Esophagus squamous epithelium (tissue), 5 donors: Measurements from ENCODE around the gene ESRRB. TPM values are rescaled to one million over a fixed set of nuclear protein-coding genes. Genes with fewer than 3 reads are reported as not detected.

Experiments used
- DNase-seq: peaks from one replicate; lab custom pipeline; 2025; lab: John Stamatoyannopoulos, UW
- H3K27ac ChIP-seq, 4 donors: fragments of 200-600 bp; sonication (generic); one replicate each; pipeline ENCODE4 v1.5.1; 2016 to 2019; ENCODE audit warnings: mild to moderate bottlenecking in 1 of 4
- H3K27me3 ChIP-seq, 4 donors: fragments of 200-600 bp; sonication (generic); 1 replicate in 3 of 4; 2 replicates in 1 of 4; pipeline versions ENCODE4 v1.5.1 to v1.6.0; 2017 to 2021; ENCODE audit warnings: antibody characterized with exemption in 1 of 4
- H3K36me3 ChIP-seq, 3 donors: fragments of 200-600 bp; sonication (generic); one replicate each; pipeline ENCODE4 v1.5.1; 2016 to 2019
- H3K4me1 ChIP-seq, 3 donors: fragments of 200-600 bp; sonication (generic); one replicate each; pipeline ENCODE4 v1.5.1; 2017 to 2019
- H3K4me3 ChIP-seq, 4 donors: fragments of 200-600 bp; sonication (generic); 1 replicate in 3 of 4; 2 replicates in 1 of 4; pipeline ENCODE4 v1.5.1; 2016 to 2019; ENCODE audit warnings: mild to moderate bottlenecking in 2 of 4, moderate library complexity in 1 of 4
- H3K9me3 ChIP-seq, 3 donors: fragments of 200-600 bp; sonication (generic); one replicate each; pipeline ENCODE4 v1.5.1; 2016 to 2019
- POLR2A ChIP-seq, 4 donors: fragments of 450-650 bp; IDR thresholded peaks; one replicate each; pipeline ENCODE4 v1.6.1; 2017; ENCODE audit warnings: antibody characterized with exemption in 4 of 4, mild to moderate bottlenecking in 4 of 4, moderate library complexity in 3 of 4
- WGBS, 2 donors: methylation state at CpG; one replicate each; pipeline ENCODE4 v1.1.5; 2018; 5-methylcytosine and 5-hydroxymethylcytosine counted together
- intact Hi-C: fragments of 100-400 bp; cut with DNase I; formaldehyde crosslinking; loops from one replicate; pipeline ENCODE4 v1.15.0; 2022
- total RNA-seq, 4 donors: library from RNA; depleted of rRNA; stranded (reverse); fragments of >200 nt; gene quantifications; one replicate each; pipeline ENCODE4 v1.1.0, GENCODE V29; 2016
- TF ChIP-seq, protein P1 (sequence below), 6 experiments: fragments of 450-650 bp in 4 of 6; fragments of 200-600 bp in 2 of 6; sonication (generic) in 2 of 6; IDR thresholded peaks; one replicate each; pipeline ENCODE4 v1.5.1; 2016 to 2019; ENCODE audit warnings: antibody characterized with exemption in 6 of 6, mild to moderate bottlenecking in 4 of 6, moderate library complexity in 4 of 6
- donor health status: DM: yes; HTN: yes; CAD: no.

Gene ESRRB
- total RNA-seq, 4 donors from 2014 or later, result not detected

DNA sequence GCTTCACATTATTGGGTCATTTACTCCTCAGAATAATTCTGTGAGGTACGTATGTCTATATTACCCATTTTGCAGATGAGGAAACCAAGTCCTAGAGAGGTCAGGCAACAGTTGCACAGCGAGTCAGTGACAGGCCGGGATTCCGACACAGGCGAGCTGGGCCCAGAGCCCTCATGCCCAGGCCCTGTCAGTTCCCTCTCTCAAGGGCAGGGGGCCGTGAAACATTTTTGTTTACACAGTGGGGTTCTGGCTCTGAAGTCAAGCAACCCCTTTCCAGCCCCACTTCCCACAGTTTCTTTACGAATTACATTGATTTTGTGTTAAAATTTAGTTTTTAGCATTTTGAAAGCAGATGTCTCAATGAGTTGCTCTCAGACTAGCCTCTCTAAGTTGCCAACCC lies 46.7 kb downstream of the ESRRB start:
- Histone ChIP-seq H3K27ac (no peak overlapping the region), H3K9me3 (no peaks in the 10 kb centered on the region), H3K4me3 (no peak overlapping the region), H3K27me3 (peaks cover 0 to 4% (median 0%) of the 10 kb centered on the region in 4 donors), H3K4me1 (no peaks in the 10 kb centered on the region), H3K36me3 (no peaks in the 10 kb centered on the region)
- no peak for DNase-seq
- 77 to 89% methylated on average over 7 of the region's 7 CpGs for WGBS, 2 donors
- intact Hi-C loops, result no loop called here
- TF ChIP-seq, protein P1, sequence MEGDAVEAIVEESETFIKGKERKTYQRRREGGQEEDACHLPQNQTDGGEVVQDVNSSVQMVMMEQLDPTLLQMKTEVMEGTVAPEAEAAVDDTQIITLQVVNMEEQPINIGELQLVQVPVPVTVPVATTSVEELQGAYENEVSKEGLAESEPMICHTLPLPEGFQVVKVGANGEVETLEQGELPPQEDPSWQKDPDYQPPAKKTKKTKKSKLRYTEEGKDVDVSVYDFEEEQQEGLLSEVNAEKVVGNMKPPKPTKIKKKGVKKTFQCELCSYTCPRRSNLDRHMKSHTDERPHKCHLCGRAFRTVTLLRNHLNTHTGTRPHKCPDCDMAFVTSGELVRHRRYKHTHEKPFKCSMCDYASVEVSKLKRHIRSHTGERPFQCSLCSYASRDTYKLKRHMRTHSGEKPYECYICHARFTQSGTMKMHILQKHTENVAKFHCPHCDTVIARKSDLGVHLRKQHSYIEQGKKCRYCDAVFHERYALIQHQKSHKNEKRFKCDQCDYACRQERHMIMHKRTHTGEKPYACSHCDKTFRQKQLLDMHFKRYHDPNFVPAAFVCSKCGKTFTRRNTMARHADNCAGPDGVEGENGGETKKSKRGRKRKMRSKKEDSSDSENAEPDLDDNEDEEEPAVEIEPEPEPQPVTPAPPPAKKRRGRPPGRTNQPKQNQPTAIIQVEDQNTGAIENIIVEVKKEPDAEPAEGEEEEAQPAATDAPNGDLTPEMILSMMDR (IDR thresholded peaks at IDR 0.05), result no peak
- TF ChIP-seq POLR2A (IDR thresholded peaks at IDR 0.05), result no peak

DNA sequence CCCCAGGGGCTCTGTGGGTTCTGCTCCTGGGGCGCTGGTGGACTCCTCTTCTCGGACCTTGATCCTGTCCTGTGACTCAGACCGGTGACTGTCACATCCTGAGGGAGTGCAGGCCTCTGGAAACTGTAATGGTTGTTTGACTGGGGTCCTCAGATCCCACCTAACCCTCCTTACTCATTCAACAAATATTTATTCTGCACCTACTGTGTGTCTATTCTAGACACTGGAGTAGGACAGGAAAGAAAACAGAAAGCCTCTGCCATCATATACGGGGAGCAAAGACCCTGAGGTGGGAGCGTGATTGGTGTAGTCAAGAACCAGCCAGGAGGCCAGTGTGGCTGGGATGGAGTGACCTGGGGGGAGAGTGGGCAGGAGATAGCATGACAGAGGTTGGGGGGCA lies 47.6 kb downstream of the ESRRB start:
- H3K36me3 ChIP-seq, result no peaks in the 10 kb centered on the region
- 70 to 83% methylated on average over 3 to 4 of the region's 5 CpGs for WGBS, 2 donors
- no peak for DNase-seq
- no peak overlapping the region for H3K27ac ChIP-seq
- peaks cover 0 to 4% (median 0%) of the 10 kb centered on the region in 4 donors for H3K27me3 ChIP-seq
- no peaks in the 10 kb centered on the region for H3K4me1 ChIP-seq
- no peaks in the 10 kb centered on the region for H3K9me3 ChIP-seq
- no peak for TF ChIP-seq POLR2A (IDR thresholded peaks at IDR 0.05)
- TF ChIP-seq, protein P1 (IDR thresholded peaks at IDR 0.05), result no peak
- intact Hi-C loops, result no loop called here
- no peak overlapping the region for H3K4me3 ChIP-seq

DNA sequence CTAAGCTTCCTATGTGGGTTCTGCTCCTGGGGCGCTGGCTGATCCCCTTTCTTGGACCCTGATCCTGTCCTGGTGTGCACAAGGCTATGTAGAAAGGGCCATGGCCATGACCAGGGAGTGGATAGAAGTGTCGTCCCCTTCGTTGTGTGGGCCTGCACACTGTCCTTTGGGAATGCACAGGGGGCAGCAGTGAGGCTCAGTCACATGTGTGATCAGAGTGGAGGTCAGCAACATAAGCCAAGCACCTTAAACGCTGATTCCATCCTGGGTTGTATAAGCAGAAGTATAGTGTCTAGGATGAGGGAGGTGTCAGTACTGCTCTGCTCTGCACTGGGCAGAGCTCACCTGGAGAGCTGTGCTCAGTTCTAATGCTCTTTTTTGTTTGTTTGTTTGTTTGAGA lies 48.4 kb downstream of the ESRRB start:
- Histone ChIP-seq H3K27ac (no peak overlapping the region), H3K4me1 (no peaks in the 10 kb centered on the region), H3K4me3 (no peak overlapping the region), H3K9me3 (no peaks in the 10 kb centered on the region), H3K27me3 (peaks cover 0 to 4% (median 0%) of the 10 kb centered on the region in 4 donors), H3K36me3 (no peaks in the 10 kb centered on the region)
- 50 to 84% methylated on average over 1 to 2 of the region's 4 CpGs for WGBS, 2 donors
- intact Hi-C loops, result no loop called here
- no peak for TF ChIP-seq POLR2A (IDR thresholded peaks at IDR 0.05)
- DNase-seq, result no peak

- Histone ChIP-seq H3K4me1 (no peaks in the 10 kb centered on the region), H3K4me3 (no peak overlapping the region), H3K27me3 (peaks cover 0 to 4% (median 0%) of the 10 kb centered on the region in 4 donors), H3K9me3 (no peaks in the 10 kb centered on the region), H3K36me3 (no peaks in the 10 kb centered on the region), H3K27ac (no peak overlapping the region)
- no peak for DNase-seq
- intact Hi-C loops, result no loop called here
- WGBS, 2 donors, result 86 to 100% methylated on average over 1 of the region's 1 CpG
- TF ChIP-seq, protein P1 (IDR thresholded peaks at IDR 0.05), result no peak
- no peak for TF ChIP-seq POLR2A (IDR thresholded peaks at IDR 0.05)
Observed at GRCh38 chr14:76426161-76426696, 50.3 kb downstream of the ESRRB start.

DNA sequence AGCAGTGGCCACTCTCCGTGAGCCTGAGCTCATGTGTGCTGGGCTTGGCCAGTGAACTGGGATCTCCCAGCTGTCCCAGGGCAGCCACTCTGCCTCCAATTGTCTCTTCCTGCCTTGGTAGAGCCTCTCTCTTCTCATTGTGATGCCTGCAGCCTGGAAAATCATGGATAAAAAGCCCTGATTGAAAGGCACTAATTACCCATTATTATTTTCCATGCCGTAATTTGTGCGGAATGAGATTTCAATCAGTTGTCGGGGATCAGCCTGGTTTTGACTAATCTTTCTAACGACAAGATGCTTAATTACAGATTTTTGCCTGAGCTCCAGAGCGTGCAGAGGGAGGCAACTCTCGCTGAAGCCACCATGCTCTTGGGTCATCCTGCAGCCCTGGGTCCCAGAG lies 52.7 kb downstream of the ESRRB start:
- Histone ChIP-seq H3K27me3 (peaks cover 0 to 11% (median 0%) of the 10 kb centered on the region in 4 donors), H3K4me3 (no peak overlapping the region), H3K9me3 (no peaks in the 10 kb centered on the region), H3K36me3 (no peaks in the 10 kb centered on the region), H3K4me1 (no peaks in the 10 kb centered on the region), H3K27ac (no peak overlapping the region)
- 80 to 82% methylated on average over 6 to 7 of the region's 7 CpGs for whole genome bisulfite sequencing, 2 donors
- TF ChIP-seq POLR2A (IDR thresholded peaks at IDR 0.05), result no peak
- TF ChIP-seq, protein P1 (IDR thresholded peaks at IDR 0.05), result no peak
- intact Hi-C loops, result no loop called here
- no peak for DNase-seq

- Histone ChIP-seq H3K27me3 (peaks cover 0 to 21% (median 0%) of the 10 kb centered on the region in 4 donors), H3K4me1 (no peaks in the 10 kb centered on the region), H3K27ac (no peak overlapping the region), H3K9me3 (no peaks in the 10 kb centered on the region), H3K4me3 (no peak overlapping the region), H3K36me3 (no peaks in the 10 kb centered on the region)
- TF ChIP-seq, protein P1 (IDR thresholded peaks at IDR 0.05), result no peak
- 76 to 83% methylated on average over 1 of the region's 1 CpG for WGBS, 2 donors
- DNase-seq, result no peak
- intact Hi-C loops, result no loop called here
Observed at GRCh38 chr14:76430017-76430416, 54.1 kb downstream of the ESRRB start.
